DOHH2 (cell line): ENCODE measurements around the gene ITGA3.
A peak's percentile ranks its signal among the peaks of the same experiment; 100 is the strongest.

Experiments
- H3F3A ChIP-seq: fragments of 200-600 bp; sonication (generic), shearing (Covaris generic); 2 replicates; pipeline ENCODE4 v1.6.0; 2016; ENCODE audit warnings: antibody characterized with exemption, mild to moderate bottlenecking; ENCODE audit not compliant: control insufficient read depth, insufficient read depth
- H3K27ac ChIP-seq: fragments of 200-600 bp; sonication (generic); 2 replicates; pipeline ENCODE4 v1.5.1; 2014; ENCODE audit warnings: low read depth, mild to moderate bottlenecking, low read length, moderate library complexity
- H3K27me3 ChIP-seq: fragments of 200-600 bp; sonication (generic); 2 replicates; pipeline ENCODE4 v1.6.1; 2014; ENCODE audit warnings: mild to moderate bottlenecking, low read length, mixed read lengths; ENCODE audit not compliant: control insufficient read depth
- H3K36me3 ChIP-seq: fragments of 200-600 bp; sonication (generic); 2 replicates; pipeline ENCODE4 v1.6.1; 2014; ENCODE audit warnings: mild to moderate bottlenecking, low read length, moderate library complexity, mixed read lengths; ENCODE audit not compliant: control insufficient read depth
- H3K4me1 ChIP-seq: fragments of 200-600 bp; sonication (generic); 2 replicates; pipeline ENCODE4 v1.6.1; 2014; ENCODE audit warnings: mild to moderate bottlenecking, low read length, mixed read lengths; ENCODE audit not compliant: control insufficient read depth
- H3K4me2 ChIP-seq: fragments of 200-600 bp; sonication (generic); 2 replicates; pipeline ENCODE4 v1.6.0; 2014; ENCODE audit warnings: mild to moderate bottlenecking, low read length, moderate library complexity
- H3K4me3 ChIP-seq: fragments of 200-600 bp; sonication (generic); 2 replicates; pipeline ENCODE4 v1.5.1; 2014; ENCODE audit warnings: mild to moderate bottlenecking, low read length, mixed read lengths
- H3K79me2 ChIP-seq: fragments of 200-600 bp; sonication (generic); 2 replicates; pipeline ENCODE4 v1.6.1; 2014; ENCODE audit warnings: mild to moderate bottlenecking, low read length, mixed read lengths; ENCODE audit not compliant: control insufficient read depth
- H3K9me2 ChIP-seq: fragments of 200-600 bp; sonication (generic); replicated peaks from 2 replicates; pipeline ENCODE4 v1.6.1; 2014; ENCODE audit warnings: mild to moderate bottlenecking, low read length, mixed read lengths; ENCODE audit not compliant: control insufficient read depth
- H3K9me3 ChIP-seq: fragments of 200-600 bp; sonication (generic); 2 replicates; pipeline ENCODE4 v1.6.1; 2014; ENCODE audit warnings: antibody characterized with exemption, low read length, mixed read lengths; ENCODE audit not compliant: control insufficient read depth, insufficient read depth
- H4K20me1 ChIP-seq: fragments of 200-600 bp; sonication (generic); 2 replicates; pipeline ENCODE4 v1.6.0; 2014; ENCODE audit warnings: low read depth, mild to moderate bottlenecking, antibody characterized with exemption, low read length, moderate library complexity; ENCODE audit not compliant: control insufficient read depth, insufficient read depth
- CTCF ChIP-seq: fragments of 200-600 bp; sonication (generic); IDR thresholded peaks from one replicate; pipeline ENCODE4 v1.5.1; 2014; ENCODE audit warnings: antibody characterized with exemption, mild to moderate bottlenecking, low read depth, low read length; ENCODE audit not compliant: poor library complexity, severe bottlenecking
- EZH2phosphoT487 ChIP-seq: fragments of 200-600 bp; sonication (generic); IDR thresholded peaks from 2 replicates; pipeline ENCODE4 v1.6.1; 2017; ENCODE audit warnings: borderline replicate concordance, mild to moderate bottlenecking, antibody characterized with exemption, low read length, moderate library complexity, mixed read lengths

The ITGA3 gene

DNA sequence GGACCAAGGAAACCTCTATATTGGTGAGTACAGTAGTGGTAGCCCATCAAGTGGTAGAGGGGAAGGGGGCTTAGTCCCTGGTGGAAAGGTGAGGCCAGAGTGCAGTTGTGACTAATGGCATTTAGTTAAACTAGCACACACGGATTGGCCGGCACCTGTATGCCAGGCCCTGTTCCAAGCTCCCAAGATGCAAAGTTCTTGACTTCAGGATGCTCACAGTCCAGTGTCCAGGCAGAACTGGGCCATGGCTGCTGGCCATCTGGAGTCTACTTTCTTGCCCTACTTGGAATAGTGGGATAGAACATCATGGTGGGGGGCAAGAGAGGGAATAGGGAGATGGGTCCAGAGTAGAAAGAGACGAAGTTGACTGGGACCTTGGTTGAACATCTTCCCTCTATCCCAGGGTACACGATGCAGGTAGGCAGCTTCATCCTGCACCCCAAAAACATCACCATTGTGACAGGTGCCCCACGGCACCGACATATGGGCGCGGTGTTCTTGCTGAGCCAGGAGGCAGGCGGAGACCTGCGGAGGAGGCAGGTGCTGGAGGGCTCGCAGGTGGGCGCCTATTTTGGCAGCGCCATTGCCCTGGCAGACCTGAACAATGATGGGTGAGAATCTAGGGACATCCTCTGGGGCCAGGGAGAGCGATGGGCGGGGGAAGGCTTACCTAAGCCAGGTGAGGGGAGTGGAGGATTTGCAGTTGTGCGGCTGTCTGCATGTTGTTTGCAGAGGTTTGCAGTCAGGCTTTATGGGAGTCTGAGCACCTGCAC, 15.2 kb downstream of the ITGA3 start:
- H3K27me3 ChIP-seq, result no peaks in the 10 kb centered on the region
- H3K36me3 ChIP-seq, result no peaks in the 10 kb centered on the region
- no peaks in the 10 kb centered on the region for H3K9me3 ChIP-seq
- H4K20me1 ChIP-seq, result no peaks in the 10 kb centered on the region; the same call in 1 of the 2 replicates
- H3K79me2 ChIP-seq, result no peaks in the 10 kb centered on the region
- no peaks in the 10 kb centered on the region for H3F3A ChIP-seq
- no peak overlapping the region for H3K27ac ChIP-seq
- H3K4me1 ChIP-seq, result peaks cover 19% of the 10 kb centered on the region
- H3K4me2 ChIP-seq, result no peak overlapping the region
- no peaks in the 10 kb centered on the region for H3K9me2 ChIP-seq
- no peak overlapping the region for H3K4me3 ChIP-seq
- TF ChIP-seq CTCF (no peak), EZH2phosphoT487 (no peak)

DNA sequence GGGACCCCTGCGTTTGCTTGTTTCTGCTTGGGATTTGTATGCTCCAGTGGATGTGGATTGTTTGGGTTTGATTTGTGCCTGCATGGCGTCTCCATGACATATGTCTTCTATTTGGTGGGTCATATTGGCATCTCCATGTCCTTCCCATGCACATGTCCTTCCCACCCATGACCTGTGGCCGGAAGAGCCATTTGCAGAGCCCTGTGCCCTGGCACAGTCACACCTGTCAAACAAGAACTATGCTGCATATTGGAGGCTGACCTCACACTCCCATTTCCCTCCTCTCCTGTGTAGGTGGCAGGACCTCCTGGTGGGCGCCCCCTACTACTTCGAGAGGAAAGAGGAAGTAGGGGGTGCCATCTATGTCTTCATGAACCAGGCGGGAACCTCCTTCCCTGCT, 15.8 kb downstream of the ITGA3 start:
- H4K20me1 ChIP-seq, result no peaks in the 10 kb centered on the region
- H3K9me3 ChIP-seq, result no peaks in the 10 kb centered on the region
- H3K9me2 ChIP-seq, result no peaks in the 10 kb centered on the region
- peak overlapping the region; percentile 36 for H3K4me2 ChIP-seq
- no peaks in the 10 kb centered on the region for H3K79me2 ChIP-seq
- no peaks in the 10 kb centered on the region for H3K27me3 ChIP-seq
- H3K4me3 ChIP-seq, result no peak overlapping the region
- TF ChIP-seq EZH2phosphoT487 (no peak), CTCF (peak; percentile 13)
- H3K4me1 ChIP-seq, result peaks cover 19% of the 10 kb centered on the region
- no peaks in the 10 kb centered on the region for H3K36me3 ChIP-seq
- H3K27ac ChIP-seq, result no peak overlapping the region
- H3F3A ChIP-seq, result no peaks in the 10 kb centered on the region

DNA sequence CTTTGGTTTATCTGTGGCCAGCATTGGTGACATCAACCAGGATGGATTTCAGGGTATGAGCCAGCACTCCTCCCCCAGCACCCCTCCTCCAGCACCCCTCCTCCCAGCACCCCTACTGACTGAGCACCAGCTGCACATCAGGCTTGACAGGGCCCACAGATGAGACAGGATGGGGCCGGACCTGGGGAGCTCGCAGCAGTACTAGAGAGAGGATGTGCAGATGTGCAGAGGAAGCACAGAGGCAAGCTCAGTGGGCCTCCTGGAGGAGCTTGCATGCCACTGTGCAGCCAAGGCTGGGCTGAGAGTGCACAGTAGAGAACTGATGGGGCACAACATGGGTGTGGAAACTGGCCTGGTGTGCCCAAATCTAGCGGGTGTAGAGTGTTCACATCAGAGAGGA, 16.2 kb downstream of the ITGA3 start:
- peaks cover 19% of the 10 kb centered on the region for H3K4me1 ChIP-seq
- no peaks in the 10 kb centered on the region for H3F3A ChIP-seq
- H3K9me3 ChIP-seq, result no peaks in the 10 kb centered on the region
- H3K4me3 ChIP-seq, result no peak overlapping the region
- no peaks in the 10 kb centered on the region for H3K27me3 ChIP-seq
- H3K4me2 ChIP-seq, result peak overlapping the region; percentile 36
- TF ChIP-seq CTCF, result peak; percentile 12
- TF ChIP-seq EZH2phosphoT487, result no peak
- H3K79me2 ChIP-seq, result no peaks in the 10 kb centered on the region
- no peaks in the 10 kb centered on the region for H3K36me3 ChIP-seq
- H4K20me1 ChIP-seq, result no peaks in the 10 kb centered on the region
- no peak overlapping the region for H3K27ac ChIP-seq
- no peaks in the 10 kb centered on the region for H3K9me2 ChIP-seq
